GM18861 (cell line): Measurements from ENCODE around the gene EZH2.

Experiments used
- ATAC-seq: cut with Tn5 transposase; IDR thresholded peaks from one replicate; pipeline ENCODE4 v1.9.1; 2021; ENCODE audit not compliant: unreplicated experiment

Gene EZH2

GRCh38 chr7:148856891-148857290 lies 27.2 kb downstream of the EZH2 start:
- peak; percentile 41 for ATAC-seq

- ATAC-seq: no peak
Observed at GRCh38 chr7:148856578-148856881, 27.6 kb downstream of the EZH2 start.

- ATAC-seq: no peak
Observed at GRCh38 chr7:148854983-148855382, 29.1 kb downstream of the EZH2 start.

GRCh38 chr7:148852272-148852671 lies 31.8 kb downstream of the EZH2 start:
- ATAC-seq: no peak

DNA sequence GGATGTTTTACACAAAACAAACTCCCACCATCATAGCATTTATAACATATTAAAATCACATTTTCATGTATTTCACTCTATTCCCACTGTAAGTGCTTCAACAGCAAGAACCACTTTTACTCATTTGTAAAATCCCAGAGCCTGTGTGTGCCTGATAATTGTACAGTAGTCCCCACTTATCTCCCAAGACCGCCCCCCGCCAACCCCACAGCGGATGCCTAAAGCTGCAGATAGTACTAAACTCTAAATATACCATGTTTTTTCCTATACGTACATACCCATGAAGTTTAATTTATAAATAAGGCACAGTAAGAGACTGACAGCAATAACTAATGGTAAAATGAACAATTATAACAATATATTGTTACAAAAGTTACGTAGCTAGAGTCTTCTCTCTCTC lies 33.5 kb downstream of the EZH2 start:
- ATAC-seq: no peak

- ATAC-seq: no peak
Observed at GRCh38 chr7:148849393-148850098, 34.5 kb downstream of the EZH2 start.

DNA sequence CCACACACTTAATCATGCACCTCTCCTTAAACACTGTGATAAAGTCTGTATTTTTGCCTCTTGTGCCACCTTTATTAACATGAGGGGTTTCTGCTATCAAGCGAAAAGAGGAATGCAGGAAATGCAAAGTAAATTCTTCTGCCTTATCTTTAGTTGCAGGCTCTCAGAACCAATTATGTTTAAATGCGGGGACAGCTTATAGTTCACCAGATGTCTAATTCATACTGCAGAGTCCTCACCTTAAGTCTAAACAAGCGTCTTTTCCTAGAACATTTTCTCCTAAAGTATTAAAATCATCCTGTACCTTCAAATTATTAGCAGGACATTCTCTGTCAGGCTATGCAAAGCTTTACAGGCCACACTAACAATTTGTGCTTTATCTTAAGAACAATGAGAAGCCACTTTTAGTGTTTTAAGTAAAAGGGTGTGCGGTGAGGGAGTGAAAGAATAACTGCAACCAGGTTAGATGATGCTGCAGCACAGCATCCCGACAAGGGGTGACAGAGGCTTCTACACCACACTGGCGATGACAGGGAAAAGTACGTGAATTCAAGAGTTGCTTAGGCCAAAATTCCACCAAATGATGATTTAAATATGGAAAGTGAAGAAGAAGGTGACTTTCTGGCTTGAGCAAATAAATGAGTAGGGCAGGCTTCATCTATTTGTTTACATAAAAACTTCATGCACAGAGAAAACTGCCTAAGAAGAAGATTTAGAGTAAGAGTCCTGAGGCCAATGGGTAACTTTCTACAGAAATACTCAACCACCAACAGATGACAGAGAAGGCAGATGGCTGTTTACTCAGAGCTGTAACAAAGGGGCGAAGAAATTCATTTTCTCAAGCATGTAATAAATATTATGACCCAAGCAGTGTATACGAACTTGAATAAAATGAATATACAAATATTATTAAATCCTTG lies 36.0 kb downstream of the EZH2 start:
- ATAC-seq: no peak

GRCh38 chr7:148838905-148839304 lies 45.2 kb downstream of the EZH2 start:
- no peak for ATAC-seq

DNA sequence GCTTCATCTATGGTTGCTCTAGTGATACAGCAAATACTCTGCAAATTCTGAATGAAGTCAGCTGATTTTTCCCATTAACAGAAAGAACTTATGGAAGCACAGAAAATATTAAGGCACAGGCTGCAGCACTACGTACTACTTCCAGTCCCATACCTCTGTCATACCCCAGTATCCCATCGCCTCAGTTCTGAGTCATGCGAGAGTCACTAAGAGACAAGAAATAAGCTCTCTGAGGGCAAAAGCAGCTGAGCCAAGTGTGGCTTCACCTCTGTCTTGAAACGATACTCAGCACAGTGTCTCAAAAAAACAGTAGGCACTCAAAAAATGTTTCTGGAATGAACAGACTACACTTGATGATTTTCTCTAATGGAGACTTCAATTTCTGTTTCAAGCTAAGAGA lies 48.2 kb downstream of the EZH2 start:
- ATAC-seq: no peak

DNA sequence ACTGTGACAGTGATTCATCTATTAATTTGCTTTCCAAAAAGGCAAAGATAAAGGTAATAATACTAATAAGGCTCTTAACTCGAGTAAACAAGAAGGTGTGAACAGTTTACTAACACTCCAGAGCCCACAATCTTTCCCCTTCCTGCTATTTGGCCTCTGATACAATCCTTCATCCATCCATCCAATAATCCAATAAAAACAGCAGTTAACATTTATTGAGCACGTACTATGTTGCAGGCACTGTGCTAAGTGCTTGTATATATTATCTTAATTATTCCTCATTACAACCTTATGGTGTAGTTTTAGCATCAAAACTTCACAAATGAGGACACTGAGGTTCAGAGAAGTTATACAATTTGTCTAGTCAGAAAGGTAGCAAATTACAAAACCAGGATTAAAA lies 49.5 kb downstream of the EZH2 start:
- ATAC-seq: no peak

DNA sequence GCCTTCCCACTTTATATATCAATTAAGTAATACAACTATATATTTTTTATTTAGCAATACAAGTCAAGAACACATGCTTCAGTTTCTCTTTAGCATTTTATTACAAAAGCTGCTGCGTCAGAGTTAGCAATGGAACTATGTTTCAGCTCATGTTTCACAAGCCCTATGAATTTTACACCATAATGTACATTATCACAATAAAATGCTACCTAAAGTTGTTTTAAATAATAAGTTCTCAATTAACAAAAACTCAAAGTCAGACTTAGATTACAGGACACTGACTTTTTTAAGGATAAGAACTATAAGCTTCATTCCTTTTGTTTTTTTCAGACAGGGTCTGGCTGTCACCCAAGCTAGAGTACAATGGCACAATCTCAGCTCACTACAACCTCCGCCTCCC lies 52.3 kb downstream of the EZH2 start:
- no peak for ATAC-seq

DNA sequence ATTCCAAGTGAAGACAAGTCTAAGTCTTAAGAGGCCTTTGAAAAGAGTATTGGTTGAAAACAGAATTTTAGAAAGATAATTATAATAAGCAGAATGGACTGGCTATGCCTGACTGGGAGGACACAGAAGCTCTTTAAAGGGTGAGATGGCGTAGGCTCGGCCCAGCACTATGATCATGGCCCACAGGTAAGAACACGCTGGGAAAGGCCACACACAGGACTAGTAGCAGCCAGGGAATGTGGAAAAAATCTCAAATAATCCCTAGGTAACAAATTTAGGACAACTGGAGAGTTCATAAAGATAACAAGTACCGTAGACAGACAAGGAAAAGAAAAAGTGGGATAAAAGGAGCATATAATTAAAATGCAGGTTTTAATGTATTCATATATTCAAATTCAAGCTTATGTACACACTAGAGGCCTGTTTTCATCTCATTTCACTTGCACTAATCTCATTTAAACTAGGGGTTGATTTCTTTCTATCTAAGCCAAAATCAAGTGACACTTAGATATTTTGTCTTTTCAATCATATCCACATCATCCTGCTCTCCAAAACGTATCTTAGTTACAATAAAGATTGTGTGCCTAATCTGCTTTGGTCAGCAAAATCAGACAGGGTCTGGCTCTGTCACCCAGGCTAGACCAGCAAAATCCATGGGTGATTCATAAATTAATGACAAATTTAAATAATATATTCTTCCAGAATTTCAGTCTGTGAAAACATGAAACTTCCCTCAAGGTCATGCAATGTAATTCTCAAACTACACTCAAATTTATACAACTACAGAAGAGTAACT lies 53.0 kb downstream of the EZH2 start:
- ATAC-seq: no peak

DNA sequence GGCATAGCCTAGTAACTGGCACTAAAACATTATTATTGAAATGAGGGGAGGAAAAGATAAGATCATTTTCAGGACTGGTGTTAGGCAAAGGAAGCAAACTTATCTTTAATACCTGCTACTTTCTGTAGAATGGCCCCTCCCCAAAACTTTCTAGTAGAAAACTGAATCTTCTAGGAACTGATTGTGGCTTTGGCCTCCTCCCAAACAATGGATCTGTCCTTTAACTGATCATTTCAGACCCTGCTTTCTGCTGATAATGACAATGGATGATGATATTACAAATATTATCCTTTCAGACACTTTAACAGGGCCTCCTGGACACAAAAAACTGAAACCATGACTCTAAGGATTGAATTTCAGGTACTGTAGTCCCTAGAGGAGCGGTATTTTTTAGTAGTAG lies 55.1 kb downstream of the EZH2 start:
- no peak for ATAC-seq

GRCh38 chr7:148825338-148825737 lies 58.8 kb downstream of the EZH2 start:
- ATAC-seq: no peak

- ATAC-seq: no peak
Observed at GRCh38 chr7:148824864-148825263, 59.2 kb downstream of the EZH2 start.

- ATAC-seq: no peak
Observed at GRCh38 chr7:148821422-148821821, 62.7 kb downstream of the EZH2 start.

- no peak for ATAC-seq
Observed at GRCh38 chr7:148819697-148820360, 64.3 kb downstream of the EZH2 start.

GRCh38 chr7:148815612-148816011 lies 68.5 kb downstream of the EZH2 start:
- ATAC-seq: no peak

DNA sequence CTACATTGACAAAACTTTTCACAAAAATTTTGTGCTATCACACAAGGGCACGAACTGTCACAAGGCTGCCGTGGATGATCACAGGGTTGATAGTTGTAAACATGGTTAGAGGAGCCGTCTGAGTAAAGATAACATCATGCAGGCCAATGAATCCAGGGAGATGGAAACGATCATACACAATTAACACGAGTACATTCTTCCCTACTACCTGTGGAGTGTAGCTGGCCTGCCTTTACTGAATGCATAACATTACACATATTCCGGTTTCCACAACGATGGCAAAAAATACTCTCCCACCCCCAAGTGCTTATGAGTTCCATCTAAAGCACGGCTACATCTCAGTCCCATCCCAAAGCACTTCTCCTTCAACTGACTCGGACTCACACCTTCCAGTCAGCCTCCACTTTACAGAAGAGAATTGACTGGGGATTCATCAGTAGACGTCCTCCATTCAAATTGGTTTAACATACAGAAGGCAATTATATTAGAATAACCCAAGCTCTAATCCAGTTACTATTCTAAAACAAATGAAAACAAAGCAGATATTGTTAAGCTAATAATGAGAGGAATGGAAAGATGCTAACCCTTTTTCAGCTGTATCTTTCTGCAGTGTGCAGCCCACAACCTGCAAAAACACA lies 69.0 kb downstream of the EZH2 start:
- ATAC-seq: no peak

DNA sequence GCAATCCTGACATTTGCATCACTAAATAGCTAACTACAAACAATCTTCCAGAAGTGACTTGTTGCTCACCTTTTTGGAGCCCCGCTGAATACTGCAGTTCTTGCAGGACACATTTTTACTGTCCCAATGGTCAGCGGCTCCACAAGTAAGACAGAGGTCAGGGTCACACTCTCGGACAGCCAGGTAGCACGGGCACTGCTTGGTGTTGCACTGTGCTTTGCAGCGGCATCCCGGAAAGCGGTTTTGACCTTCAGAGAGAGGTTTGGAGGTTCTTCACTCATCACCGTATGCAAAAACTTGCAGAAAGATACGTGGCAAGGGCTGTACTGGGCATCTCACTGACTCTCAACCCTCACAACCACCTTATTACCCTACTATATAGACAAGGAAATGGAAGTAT lies 70.2 kb downstream of the EZH2 start:
- ATAC-seq: no peak

DNA sequence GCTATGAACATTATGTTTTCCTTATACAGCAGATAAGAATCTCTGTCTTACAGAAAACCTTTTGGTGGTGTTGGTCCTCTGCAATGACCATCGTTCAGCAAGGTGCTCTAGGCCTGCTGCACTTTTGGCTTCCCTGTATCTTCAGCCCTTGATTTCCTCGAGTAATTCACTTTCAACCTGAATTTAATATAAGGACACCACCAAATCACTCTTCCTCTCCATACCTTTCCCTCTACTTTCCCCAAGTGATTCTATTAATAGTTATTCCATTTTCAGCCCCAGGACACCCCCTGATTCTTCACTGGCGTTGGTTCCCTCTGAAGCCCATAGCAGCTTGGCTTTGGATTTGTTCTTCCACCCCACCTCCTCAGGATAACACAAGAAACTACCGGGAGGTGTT lies 72.2 kb downstream of the EZH2 start:
- ATAC-seq: no peak
